Type B pancreatic cell (in vitro differentiated cells): ENCODE measurements around the gene LARGE1. TPM values are rescaled to one million over a fixed set of nuclear protein-coding genes. Genes with fewer than 3 reads are reported as not detected.

Source experiments
- DNase-seq: peaks from one replicate; pipeline ENCODE4 v3.0.0; 2021; ENCODE audit warnings: mixed read lengths; ENCODE audit not compliant: unreplicated experiment; ENCODE audit errors: extremely low spot score
- H3K27ac Mint-ChIP-seq: 2 replicates; pipeline ENCODE4 v1.8.0; 2021; ENCODE audit warnings: mild to moderate bottlenecking, mixed read lengths
- H3K27me3 Mint-ChIP-seq: 2 replicates; pipeline ENCODE4 v1.8.0; 2021; ENCODE audit warnings: mixed read lengths
- H3K36me3 Mint-ChIP-seq: 2 replicates; pipeline ENCODE4 v1.8.0; 2021; ENCODE audit warnings: mixed read lengths
- H3K4me1 Mint-ChIP-seq: one replicate; pipeline ENCODE4 v1.8.0; 2021; ENCODE audit warnings: mixed read lengths; ENCODE audit not compliant: unreplicated experiment
- H3K4me3 Mint-ChIP-seq: 2 replicates; pipeline ENCODE4 v1.8.0; 2021; ENCODE audit warnings: mild to moderate bottlenecking, mixed read lengths
- H3K9me3 Mint-ChIP-seq: 2 replicates; pipeline ENCODE4 v1.8.0; 2021; ENCODE audit warnings: mixed read lengths
- CTCF ChIP-seq: fragments of 200-600 bp; sonication (generic); conservative IDR thresholded peaks from 2 replicates; pipeline ENCODE4 v1.5.0; 2021; ENCODE audit warnings: antibody characterized with exemption, mild to moderate bottlenecking
- total RNA-seq: library from RNA; stranded (reverse); gene quantifications from 2 replicates; pipeline ENCODE4 v1.2.1, GENCODE V29; 2021; ENCODE audit warnings: low replicate concordance

The LARGE1 gene
- total RNA-seq, 1 donor from 2014 or later: 96.6 TPM

GRCh38 chr22:33896575-33897447 is 23.5 kb downstream of the LARGE1 start:
- TF ChIP-seq CTCF: no peak
- Mint-ChIP-seq H3K4me3 (no peak overlapping the region), H3K27me3 (no peaks in the 10 kb centered on the region), H3K36me3 (peaks cover 18% of the 10 kb centered on the region), H3K9me3 (peaks cover 10% of the 10 kb centered on the region), H3K27ac (no peak overlapping the region), H3K4me1 (peaks cover 64% of the 10 kb centered on the region)
- DNase-seq: no peak

- Mint-ChIP-seq H3K36me3 (peaks cover 18% of the 10 kb centered on the region), H3K27ac (no peak overlapping the region), H3K4me3 (no peak overlapping the region), H3K27me3 (no peaks in the 10 kb centered on the region), H3K4me1 (peaks cover 68% of the 10 kb centered on the region), H3K9me3 (peaks cover 10% of the 10 kb centered on the region)
- no peak for DNase-seq
- TF ChIP-seq CTCF: no peak
Measured at GRCh38 chr22:33896154-33896553, 24.1 kb downstream of the LARGE1 start.

GRCh38 chr22:33895444-33895843 is 24.8 kb downstream of the LARGE1 start:
- Mint-ChIP-seq H3K36me3 (peaks cover 18% of the 10 kb centered on the region), H3K4me1 (peaks cover 72% of the 10 kb centered on the region), H3K27ac (no peak overlapping the region), H3K9me3 (peaks cover 10% of the 10 kb centered on the region), H3K4me3 (no peak overlapping the region), H3K27me3 (no peaks in the 10 kb centered on the region)
- DNase-seq: no peak
- no peak for TF ChIP-seq CTCF

GRCh38 chr22:33894515-33894914 is 25.8 kb downstream of the LARGE1 start:
- Mint-ChIP-seq H3K4me1 (peaks cover 66% of the 10 kb centered on the region), H3K36me3 (peaks cover 13% of the 10 kb centered on the region), H3K27ac (peak overlapping the region; percentile 58), H3K9me3 (peaks cover 10% of the 10 kb centered on the region), H3K27me3 (no peaks in the 10 kb centered on the region), H3K4me3 (no peak overlapping the region)
- TF ChIP-seq CTCF: no peak
- no peak for DNase-seq

- peaks cover 67% of the 10 kb centered on the region for H3K4me1 Mint-ChIP-seq
Measured at GRCh38 chr22:33894036-33894435, 26.2 kb downstream of the LARGE1 start.

More at GRCh38 chr22:33894036-33894435, 26.2 kb downstream of the LARGE1 start:
- H3K27me3 Mint-ChIP-seq: no peaks in the 10 kb centered on the region
- TF ChIP-seq CTCF: no peak
- H3K27ac Mint-ChIP-seq: peak overlapping the region; percentile 58
- no peak overlapping the region for H3K4me3 Mint-ChIP-seq
- no peak for DNase-seq
- H3K9me3 Mint-ChIP-seq: peaks cover 10% of the 10 kb centered on the region
- H3K36me3 Mint-ChIP-seq: peaks cover 11% of the 10 kb centered on the region
